ACC112 (cell line): ENCODE data around the gene ACRBP.
"Not testable (repeated sequence)": the region's sequence is repeated elsewhere in the genome, so short reads cannot be mapped to it uniquely, and the experiment has no call there.

ENCODE experiments used
- H2AFZ ChIP-seq: fragments of 200-600 bp; sonication (generic); one replicate; pipeline ENCODE4 v1.6.0; 2017; ENCODE audit warnings: antibody characterized with exemption, low read length; ENCODE audit not compliant: unreplicated experiment
- H3K27ac ChIP-seq: fragments of 200-600 bp; sonication (generic); 2 replicates; pipeline ENCODE4 v1.5.1; 2014; ENCODE audit warnings: low read depth, mild to moderate bottlenecking, antibody characterized with exemption, low read length, moderate library complexity
- H3K27me3 ChIP-seq: fragments of 200-600 bp; sonication (generic); 2 replicates; pipeline ENCODE4 v1.6.1; 2014; ENCODE audit warnings: mild to moderate bottlenecking, antibody characterized with exemption, low read length, moderate library complexity, mixed read lengths; ENCODE audit not compliant: insufficient read depth
- H3K36me3 ChIP-seq: fragments of 200-600 bp; sonication (generic); 2 replicates; pipeline ENCODE4 v1.6.1; 2016; ENCODE audit warnings: mild to moderate bottlenecking, antibody characterized with exemption, low read length, moderate library complexity, mixed read lengths; ENCODE audit not compliant: insufficient read depth
- H3K4me1 ChIP-seq: fragments of 200-600 bp; sonication (generic); one replicate; pipeline ENCODE4 v1.6.1; 2016; ENCODE audit warnings: low read length, mixed read lengths; ENCODE audit not compliant: insufficient read depth, unreplicated experiment, control insufficient read depth
- H3K4me3 ChIP-seq: fragments of 200-600 bp; sonication (generic); 2 replicates; pipeline ENCODE4 v1.5.1; 2014; ENCODE audit warnings: mild to moderate bottlenecking, low read depth, low read length
- H3K79me2 ChIP-seq: fragments of 200-600 bp; sonication (generic); one replicate; pipeline ENCODE4 v1.6.0; 2016; ENCODE audit warnings: low read length; ENCODE audit not compliant: control insufficient read depth, unreplicated experiment, insufficient read depth

ACRBP gene

GRCh38 chr12:6605421-6606330 is 41.6 kb downstream of the ACRBP start:
- H2AFZ ChIP-seq, result no peak overlapping the region
- no peaks in the 10 kb centered on the region for H3K27me3 ChIP-seq
- peaks cover 26% of the 10 kb centered on the region for H3K36me3 ChIP-seq
- H3K27ac ChIP-seq, result no peak overlapping the region
- peaks cover 27% of the 10 kb centered on the region for H3K4me1 ChIP-seq
- H3K4me3 ChIP-seq, result peak overlapping the region; percentile 84
- peaks cover 56% of the 10 kb centered on the region for H3K79me2 ChIP-seq

GRCh38 chr12:6604259-6605029 is 42.8 kb downstream of the ACRBP start:
- no peaks in the 10 kb centered on the region for H3K27me3 ChIP-seq
- peaks cover 27% of the 10 kb centered on the region for H3K4me1 ChIP-seq
- H3K36me3 ChIP-seq, result peaks cover 39% of the 10 kb centered on the region
- peak overlapping the region; percentile 84 for H3K4me3 ChIP-seq
- peaks cover 66% of the 10 kb centered on the region for H3K79me2 ChIP-seq
- H3K27ac ChIP-seq, result peak overlapping the region; percentile 10; the same call in 1 of the 2 replicates
- no peak overlapping the region for H2AFZ ChIP-seq

GRCh38 chr12:6603095-6603567 is 44.1 kb downstream of the ACRBP start:
- Histone ChIP-seq H3K4me3 (peak overlapping the region; percentile 84), H3K27ac (no peak overlapping the region)

DNA sequence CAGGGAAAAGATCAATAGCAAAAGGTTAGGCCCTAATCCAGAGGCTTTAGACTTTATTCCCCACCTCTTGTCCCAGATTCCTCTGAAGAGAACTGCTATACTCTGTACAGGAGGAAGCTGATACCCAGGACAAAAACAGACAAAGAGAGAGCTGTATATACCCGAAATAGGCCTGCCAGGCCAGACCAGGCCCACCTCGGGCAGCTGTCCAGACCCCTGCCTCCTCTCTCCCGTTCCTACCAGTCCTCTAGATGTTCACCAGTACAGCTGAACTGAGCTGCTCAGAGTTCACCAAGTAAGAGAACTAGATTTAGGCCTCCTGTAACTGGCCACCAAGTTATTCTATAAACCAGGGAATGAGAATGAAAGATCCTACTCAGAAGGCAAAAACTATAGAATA is 44.7 kb downstream of the ACRBP start:
- Histone ChIP-seq H3K4me3 (peak overlapping the region; percentile 84; the same call in 1 of the 2 replicates), H2AFZ (no peak overlapping the region), H3K36me3 (peaks cover 48% of the 10 kb centered on the region), H3K79me2 (peaks cover 66% of the 10 kb centered on the region), H3K27ac (no peak overlapping the region), H3K27me3 (no peaks in the 10 kb centered on the region), H3K4me1 (peaks cover 27% of the 10 kb centered on the region)

More at GRCh38 chr12:6603095-6603567, 44.1 kb downstream of the ACRBP start:
- H3K36me3 ChIP-seq, result peaks cover 42% of the 10 kb centered on the region
- H3K4me1 ChIP-seq, result peaks cover 27% of the 10 kb centered on the region
- H3K27me3 ChIP-seq, result no peaks in the 10 kb centered on the region
- H3K79me2 ChIP-seq, result peaks cover 66% of the 10 kb centered on the region
- no peak overlapping the region for H2AFZ ChIP-seq

GRCh38 chr12:6595673-6596072 is 51.6 kb downstream of the ACRBP start:
- H3K4me3 ChIP-seq, H2AFZ ChIP-seq, H3K27ac ChIP-seq, H3K27me3 ChIP-seq, H3K4me1 ChIP-seq: not testable (repeated sequence)
- Histone ChIP-seq H3K36me3 (peaks cover 60% of the 10 kb centered on the region), H3K79me2 (peaks cover 12% of the 10 kb centered on the region)

- Histone ChIP-seq H3K36me3 (peaks cover 55% of the 10 kb centered on the region), H3K79me2 (peaks cover 2% of the 10 kb centered on the region), H3K27me3 (no peaks in the 10 kb centered on the region), H2AFZ (no peak overlapping the region), H3K4me1 (peaks cover 4% of the 10 kb centered on the region), H3K4me3 (no peak overlapping the region), H3K27ac (no peak overlapping the region)
Measured at GRCh38 chr12:6592087-6592486, 55.1 kb downstream of the ACRBP start.
